22Rv1 (cell line): ENCODE results near the gene ETV4.

Source experiments
- CTCF ChIP-seq: fragments of 450-650 bp; IDR thresholded peaks from 2 replicates; pipeline ENCODE4 v1.5.1; 2017; ENCODE audit warnings: mild to moderate bottlenecking
- ZFX ChIP-seq: fragments of 450-650 bp; IDR thresholded peaks from 2 replicates; pipeline ENCODE4 v1.6.1; 2017; ENCODE audit warnings: antibody characterized with exemption, borderline replicate concordance

- TF ChIP-seq ZFX (no peak), CTCF (no peak)
These were observed 12.6 kb upstream of the ETV4 start for GRCh38 chr17:43558805-43559160.
